HUES64 (cell line): Measurements from ENCODE around the gene TBC1D1. TPM values are rescaled to one million over a fixed set of nuclear protein-coding genes. Genes with fewer than 3 reads are reported as not detected.

Experiments
- H3K27ac ChIP-seq: 2 replicates; pipeline ENCODE4 v1.7.0; 2013; ENCODE audit warnings: low read depth, low read length, inconsistent platforms
- H3K27me3 ChIP-seq: 2 replicates; pipeline ENCODE4 v1.6.1; 2013; ENCODE audit warnings: mild to moderate bottlenecking, low read length; ENCODE audit not compliant: insufficient read depth
- H3K36me3 ChIP-seq: 2 replicates; pipeline ENCODE4 v1.6.1; 2013; ENCODE audit warnings: mild to moderate bottlenecking, low read length; ENCODE audit not compliant: insufficient read depth
- H3K4me1 ChIP-seq: 2 replicates; pipeline ENCODE4 v1.6.1; 2013; ENCODE audit warnings: mild to moderate bottlenecking, low read length, moderate library complexity; ENCODE audit not compliant: insufficient read depth
- H3K4me3 ChIP-seq: 2 replicates; pipeline ENCODE4 v1.5.1; 2013; ENCODE audit warnings: mild to moderate bottlenecking, low read length, moderate library complexity
- H3K9ac ChIP-seq: 2 replicates; pipeline ENCODE4 v1.6.1; 2013; ENCODE audit warnings: mild to moderate bottlenecking, low read depth, low read length
- H3K9me3 ChIP-seq: 2 replicates; pipeline ENCODE4 v1.6.1; 2013; ENCODE audit warnings: low read depth, low read length; ENCODE audit not compliant: insufficient read depth
- WGBS: fragments of 150-250, 120-280 bp; methylation state at CpG from one replicate; pipeline ENCODE4 v1.1.7; 2013; ENCODE audit warnings: missing lambda C conversion rate; 5-methylcytosine and 5-hydroxymethylcytosine counted together
- polyA plus RNA-seq, 2 experiments: library from polyadenylated mRNA; stranded (reverse); fragments of 50-300 nt; gene quantifications; one replicate each; pipeline ENCODE4 v1.2.3, GENCODE V29; 2013

TBC1D1 gene
- 76.8 TPM for polyA plus RNA-seq (2013, experiment 1 of 2)
- polyA plus RNA-seq (2013, experiment 2 of 2) = 96.0 TPM

GRCh38 chr4:37890801-37891259 lies at the start of gene TBC1D1:
TSS of gene TBC1D1 (plus strand) at chr4:37891084. CDS start at chr4:37902096, 11,012 bp downstream.
- H3K36me3 ChIP-seq = no peaks in the 10 kb centered on the region
- peaks cover 76% of the 10 kb centered on the region for H3K27me3 ChIP-seq
- H3K4me3 ChIP-seq = peak within 1 kb of the TSS; percentile 66
- WGBS = under 1% methylated on average over 41 of the region's 43 CpGs
- no peak within 1 kb of the TSS for H3K27ac ChIP-seq
- H3K4me1 ChIP-seq = peaks cover 5% of the 10 kb centered on the region; the same call in 1 of the 2 replicates
- no peaks in the 10 kb centered on the region for H3K9me3 ChIP-seq
- peak within 1 kb of the TSS; percentile 21; the same call in 1 of the 2 replicates for H3K9ac ChIP-seq

- Histone ChIP-seq H3K4me3 (no peak overlapping the region), H3K27me3 (no peaks in the 10 kb centered on the region), H3K27ac (no peak overlapping the region), H3K9ac (no peak overlapping the region), H3K4me1 (no peaks in the 10 kb centered on the region), H3K9me3 (no peaks in the 10 kb centered on the region), H3K36me3 (peaks cover 76% of the 10 kb centered on the region)
- 94% methylated on average over 5 of the region's 5 CpGs for WGBS
These were observed 46.7 kb upstream of the TBC1D1 start for GRCh38 chr4:37844204-37844603.

- Histone ChIP-seq H3K4me3 (no peak overlapping the region), H3K9ac (no peak overlapping the region), H3K27me3 (no peaks in the 10 kb centered on the region), H3K4me1 (no peaks in the 10 kb centered on the region), H3K27ac (no peak overlapping the region), H3K9me3 (no peaks in the 10 kb centered on the region), H3K36me3 (peaks cover 72% of the 10 kb centered on the region)
- WGBS = 99% methylated on average over 4 of the region's 4 CpGs
These were observed 45.7 kb upstream of the TBC1D1 start for GRCh38 chr4:37845201-37845600.

DNA sequence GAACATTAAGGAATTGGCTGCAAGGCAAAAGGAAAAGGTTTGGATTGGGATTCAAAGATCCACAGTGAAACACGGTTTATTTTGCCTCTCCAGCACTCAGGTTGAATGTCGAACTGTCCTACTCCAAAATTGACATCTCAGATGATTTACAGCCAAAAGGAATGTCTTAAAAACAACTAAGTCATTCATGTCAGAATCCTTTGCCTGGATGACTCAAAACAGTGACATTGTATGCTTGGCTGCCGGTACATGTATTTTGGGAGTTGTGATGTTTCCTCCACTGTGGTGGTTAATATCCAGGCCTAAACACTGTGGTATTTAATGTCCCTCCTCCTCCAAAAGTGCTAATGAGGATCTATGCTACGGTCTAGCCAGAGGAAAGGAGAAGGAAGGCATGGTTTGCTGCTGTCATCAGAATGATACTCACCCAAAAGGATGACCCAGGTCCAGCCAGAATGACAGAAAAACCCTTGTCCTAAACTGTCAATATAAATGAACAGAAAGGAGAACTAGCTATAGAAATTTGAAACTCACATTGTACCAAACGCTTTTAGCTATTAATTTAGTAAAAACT lies 43.5 kb upstream of the TBC1D1 start:
- WGBS = 83% methylated on average over 5 of the region's 5 CpGs
- H3K27ac ChIP-seq = no peak overlapping the region
- H3K4me1 ChIP-seq = no peaks in the 10 kb centered on the region
- no peaks in the 10 kb centered on the region for H3K27me3 ChIP-seq
- H3K9ac ChIP-seq = no peak overlapping the region
- no peaks in the 10 kb centered on the region for H3K9me3 ChIP-seq
- H3K36me3 ChIP-seq = peaks cover 66% of the 10 kb centered on the region
- no peak overlapping the region for H3K4me3 ChIP-seq

DNA sequence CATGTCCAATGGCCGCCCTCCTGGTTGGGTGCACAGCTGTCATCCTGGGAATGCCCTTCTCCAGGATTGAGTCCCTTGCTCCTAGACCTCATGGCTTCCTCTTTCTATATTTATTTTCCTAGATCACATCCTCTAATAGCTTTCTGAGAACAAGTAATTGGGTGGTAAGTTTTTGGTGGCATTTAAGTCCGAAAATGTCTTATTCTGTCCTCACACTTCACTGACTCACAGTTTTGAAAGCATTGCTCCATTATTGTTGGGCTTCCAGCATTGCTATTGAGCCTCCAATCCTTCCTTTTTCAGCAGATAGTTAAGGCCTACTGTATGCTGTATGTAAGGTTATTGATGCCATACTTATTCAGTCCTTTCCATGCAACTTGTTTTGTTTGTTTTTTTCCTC lies 38.5 kb upstream of the TBC1D1 start:
- Histone ChIP-seq H3K36me3 (peaks cover 64% of the 10 kb centered on the region), H3K4me1 (no peaks in the 10 kb centered on the region), H3K27me3 (no peaks in the 10 kb centered on the region), H3K27ac (no peak overlapping the region), H3K9ac (no peak overlapping the region), H3K4me3 (no peak overlapping the region), H3K9me3 (no peaks in the 10 kb centered on the region)
- WGBS = 93% methylated on average over 2 of the region's 2 CpGs

DNA sequence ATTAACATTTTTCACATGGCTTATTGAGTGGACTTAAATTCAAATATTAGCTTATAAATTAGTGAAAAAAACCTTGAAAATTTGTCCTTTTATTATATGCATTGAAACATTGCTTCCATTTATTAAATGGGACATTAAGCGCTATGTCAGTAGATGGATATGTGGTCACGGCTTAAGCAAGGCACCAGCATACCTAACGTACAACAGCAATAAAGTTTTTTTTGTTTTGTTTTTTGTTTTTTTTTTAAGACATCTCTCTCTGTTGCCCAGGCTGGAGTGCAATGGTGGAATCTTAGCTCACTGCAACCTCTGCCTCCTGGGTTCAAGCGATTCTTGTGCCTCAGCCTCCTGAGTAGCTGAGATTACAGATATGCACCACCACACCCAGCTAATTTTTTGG lies 32.8 kb upstream of the TBC1D1 start:
- Histone ChIP-seq H3K27ac (no peak overlapping the region), H3K9me3 (no peaks in the 10 kb centered on the region), H3K9ac (no peak overlapping the region), H3K27me3 (no peaks in the 10 kb centered on the region), H3K4me3 (no peak overlapping the region), H3K36me3 (peaks cover 68% of the 10 kb centered on the region), H3K4me1 (no peaks in the 10 kb centered on the region)
- WGBS = 90% methylated on average over 2 of the region's 4 CpGs

- Histone ChIP-seq H3K4me3 (no peak overlapping the region), H3K27ac (no peak overlapping the region), H3K27me3 (no peaks in the 10 kb centered on the region), H3K9ac (no peak overlapping the region), H3K4me1 (no peaks in the 10 kb centered on the region), H3K36me3 (peaks cover 63% of the 10 kb centered on the region), H3K9me3 (no peaks in the 10 kb centered on the region)
These were observed 32.0 kb upstream of the TBC1D1 start for GRCh38 chr4:37858872-37859271.

GRCh38 chr4:37860266-37860665 lies 30.6 kb upstream of the TBC1D1 start:
- WGBS = no CpG with 5 or more reads among the region's 1 CpG
- H3K9me3 ChIP-seq = no peaks in the 10 kb centered on the region
- H3K4me1 ChIP-seq = no peaks in the 10 kb centered on the region
- H3K4me3 ChIP-seq = no peak overlapping the region
- H3K36me3 ChIP-seq = peaks cover 54% of the 10 kb centered on the region
- no peaks in the 10 kb centered on the region for H3K27me3 ChIP-seq
- H3K9ac ChIP-seq = no peak overlapping the region
- no peak overlapping the region for H3K27ac ChIP-seq

- no peaks in the 10 kb centered on the region for H3K27me3 ChIP-seq
- no peak overlapping the region for H3K9ac ChIP-seq
- H3K36me3 ChIP-seq = peaks cover 35% of the 10 kb centered on the region
- H3K9me3 ChIP-seq = no peaks in the 10 kb centered on the region
- H3K4me3 ChIP-seq = no peak overlapping the region
- no peaks in the 10 kb centered on the region for H3K4me1 ChIP-seq
- WGBS = 97% methylated on average over 4 of the region's 4 CpGs
- H3K27ac ChIP-seq = no peak overlapping the region
These were observed 27.9 kb upstream of the TBC1D1 start for GRCh38 chr4:37862961-37863360.

- H3K4me1 ChIP-seq = no peaks in the 10 kb centered on the region
- no peak overlapping the region for H3K9ac ChIP-seq
- no peaks in the 10 kb centered on the region for H3K27me3 ChIP-seq
- H3K9me3 ChIP-seq = no peaks in the 10 kb centered on the region
- peaks cover 24% of the 10 kb centered on the region for H3K36me3 ChIP-seq
- no peak overlapping the region for H3K27ac ChIP-seq
- H3K4me3 ChIP-seq = no peak overlapping the region
- 90% methylated on average over 4 of the region's 4 CpGs for WGBS
These were observed 26.1 kb upstream of the TBC1D1 start for GRCh38 chr4:37864786-37865185.

DNA sequence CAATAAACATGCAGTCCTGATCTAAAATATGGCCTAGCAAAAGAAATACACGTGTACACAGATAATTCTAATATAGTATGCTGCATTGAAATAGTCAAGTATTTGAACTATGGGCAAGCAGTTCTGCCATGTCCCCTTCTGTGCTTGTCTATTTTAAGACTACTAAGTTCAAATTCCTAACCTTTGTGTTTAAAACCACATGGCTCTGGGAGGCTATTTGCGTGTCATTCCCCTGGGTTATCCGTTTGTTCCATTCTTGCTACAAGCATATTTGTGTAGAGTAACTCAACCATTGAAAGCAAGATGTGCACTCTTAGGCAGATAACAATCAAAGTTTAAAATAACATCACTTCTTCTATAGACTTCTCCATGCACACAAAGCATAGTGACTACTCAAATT lies 25.4 kb upstream of the TBC1D1 start:
- Histone ChIP-seq H3K4me1 (no peaks in the 10 kb centered on the region), H3K4me3 (no peak overlapping the region), H3K9me3 (no peaks in the 10 kb centered on the region), H3K9ac (no peak overlapping the region), H3K27ac (no peak overlapping the region), H3K27me3 (no peaks in the 10 kb centered on the region), H3K36me3 (peaks cover 20% of the 10 kb centered on the region)
- WGBS = 94% methylated on average over 3 of the region's 3 CpGs

- H3K27ac ChIP-seq = no peak overlapping the region
- H3K27me3 ChIP-seq = no peaks in the 10 kb centered on the region
- H3K36me3 ChIP-seq = peaks cover 9% of the 10 kb centered on the region; the same call in 1 of the 2 replicates
- H3K4me3 ChIP-seq = no peak overlapping the region
- H3K4me1 ChIP-seq = no peaks in the 10 kb centered on the region
- no peak overlapping the region for H3K9ac ChIP-seq
- H3K9me3 ChIP-seq = no peaks in the 10 kb centered on the region
- WGBS = 88% methylated on average over 3 of the region's 3 CpGs
These were observed 23.8 kb upstream of the TBC1D1 start for GRCh38 chr4:37867102-37867501.
